HepG2 (cell line): Measurements from ENCODE around the gene SEZ6. TPM values are rescaled to one million over a fixed set of nuclear protein-coding genes. Genes with fewer than 3 reads are reported as not detected.

Source experiments
- FOXA3 ChIP-seq: IDR thresholded peaks from 2 replicates; pipeline ENCODE4 v1.6.1; 2016; ENCODE audit warnings: missing genetic modification reagents, missing compliant biosample characterization
- KDM5A ChIP-seq: fragments of 200-600 bp; sonication (generic); IDR thresholded peaks from 2 replicates; pipeline ENCODE4 v1.7.0; 2018; ENCODE audit warnings: antibody characterized with exemption, mild to moderate bottlenecking, low read length, borderline replicate concordance
- POLR2AphosphoS2 ChIP-seq: IDR thresholded peaks from 2 replicates; pipeline ENCODE4 v1.6.1; 2011; ENCODE audit warnings: low read depth, low read length, improper control_type of control experiment
- ZNF629 ChIP-seq: sonication (generic); formaldehyde crosslinking; conservative IDR thresholded peaks from 2 replicates; pipeline ENCODE4 v1.5.0; 2020; ENCODE audit warnings: missing genetic modification reagents
- polyA plus RNA-seq, 8 experiments: library from polyadenylated mRNA; depleted of rRNA in 3 of 8; stranded (reverse) in 7 of 8; unstranded in 1 of 8; fragments of >200 nt; fragmentation: Illumina TruSeq in 4 of 8; extraction: Trizol in 4 of 8; gene quantifications; 2 replicates each; pipeline versions ENCODE4 v1.2.1 to v1.2.3, GENCODE V29; 2011 to 2016; ENCODE audit warnings: low read depth in 4 of 8, missing spikeins in 1 of 8, mixed read lengths in 1 of 8; ENCODE audit not compliant: insufficient read depth in 1 of 8
- total RNA-seq, 5 experiments: library from RNA; depleted of rRNA; stranded (reverse); fragments of >200 nt; fragmentation: Illumina TruSeq; extraction: Trizol; gene quantifications; 2 replicates each; pipeline ENCODE4 v1.2.3, GENCODE V29; 2016; ENCODE audit warnings: low read depth in 1 of 5
- TF ChIP-seq, protein P1 (sequence below): sonication (generic); formaldehyde crosslinking; IDR thresholded peaks from 2 replicates; pipeline ENCODE4 v1.4.0; 2020; ENCODE audit warnings: low read depth, missing genetic modification reagents
- TF ChIP-seq, protein P2 (sequence below): sonication (generic); formaldehyde crosslinking; IDR thresholded peaks from 2 replicates; pipeline ENCODE4 v1.5.1; 2020; ENCODE audit warnings: mild to moderate bottlenecking, missing genetic modification reagents, moderate library complexity
- TF ChIP-seq, protein P3 (sequence below): sonication (generic); formaldehyde crosslinking; IDR thresholded peaks from 2 replicates; pipeline ENCODE4 v1.4.0; 2020; ENCODE audit warnings: missing genetic modification reagents
- TF ChIP-seq, protein P4 (sequence below): IDR thresholded peaks from 2 replicates; pipeline ENCODE4 v1.4.0; 2020; ENCODE audit warnings: mild to moderate bottlenecking, missing genetic modification reagents
- TF ChIP-seq, protein P5 (sequence below): sonication (generic); formaldehyde crosslinking; IDR thresholded peaks from 2 replicates; pipeline ENCODE4 v1.5.0; 2020; ENCODE audit warnings: mild to moderate bottlenecking, missing genetic modification reagents

SEZ6 gene
- total and polyA plus RNA-seq, 2 of the 13 experiments (the other 11 are each of a cell fraction or from before 2014, with no cell fraction given) = not detected

DNA sequence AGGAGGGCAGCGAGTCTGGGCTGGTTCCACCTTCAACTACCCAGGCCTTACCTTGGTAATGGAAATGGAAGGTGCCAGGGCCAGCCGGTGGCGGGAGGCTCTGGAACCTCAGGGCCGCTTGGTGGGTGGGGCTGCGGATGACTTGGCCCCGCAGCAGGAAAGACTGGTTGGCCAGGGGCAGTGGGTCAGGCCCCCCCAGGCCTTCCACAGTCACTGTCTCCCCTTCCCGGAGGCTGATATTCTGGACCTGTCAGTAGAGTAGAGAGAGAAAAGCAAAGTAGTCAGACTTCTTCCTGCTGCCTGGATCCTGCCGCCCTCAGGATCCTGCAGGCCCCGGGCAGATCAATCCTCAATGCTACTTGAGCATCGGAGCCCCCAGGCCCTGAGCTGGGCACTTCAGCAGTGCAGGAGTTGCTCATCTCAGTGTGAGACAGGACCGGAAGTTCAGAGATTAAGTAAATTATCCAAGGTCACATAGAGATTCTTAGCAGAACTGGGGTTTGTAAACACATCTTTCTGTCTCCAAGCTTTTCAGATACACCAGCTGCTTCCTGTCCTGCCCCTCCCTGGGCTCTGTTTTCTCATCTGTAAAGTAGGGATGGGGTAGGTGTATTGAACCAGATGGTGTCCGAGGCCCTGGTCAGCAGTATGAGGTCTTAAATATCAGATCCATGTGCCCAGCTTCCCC is 36.0 kb downstream of the SEZ6 start (continued):
- TF ChIP-seq, protein P1, sequence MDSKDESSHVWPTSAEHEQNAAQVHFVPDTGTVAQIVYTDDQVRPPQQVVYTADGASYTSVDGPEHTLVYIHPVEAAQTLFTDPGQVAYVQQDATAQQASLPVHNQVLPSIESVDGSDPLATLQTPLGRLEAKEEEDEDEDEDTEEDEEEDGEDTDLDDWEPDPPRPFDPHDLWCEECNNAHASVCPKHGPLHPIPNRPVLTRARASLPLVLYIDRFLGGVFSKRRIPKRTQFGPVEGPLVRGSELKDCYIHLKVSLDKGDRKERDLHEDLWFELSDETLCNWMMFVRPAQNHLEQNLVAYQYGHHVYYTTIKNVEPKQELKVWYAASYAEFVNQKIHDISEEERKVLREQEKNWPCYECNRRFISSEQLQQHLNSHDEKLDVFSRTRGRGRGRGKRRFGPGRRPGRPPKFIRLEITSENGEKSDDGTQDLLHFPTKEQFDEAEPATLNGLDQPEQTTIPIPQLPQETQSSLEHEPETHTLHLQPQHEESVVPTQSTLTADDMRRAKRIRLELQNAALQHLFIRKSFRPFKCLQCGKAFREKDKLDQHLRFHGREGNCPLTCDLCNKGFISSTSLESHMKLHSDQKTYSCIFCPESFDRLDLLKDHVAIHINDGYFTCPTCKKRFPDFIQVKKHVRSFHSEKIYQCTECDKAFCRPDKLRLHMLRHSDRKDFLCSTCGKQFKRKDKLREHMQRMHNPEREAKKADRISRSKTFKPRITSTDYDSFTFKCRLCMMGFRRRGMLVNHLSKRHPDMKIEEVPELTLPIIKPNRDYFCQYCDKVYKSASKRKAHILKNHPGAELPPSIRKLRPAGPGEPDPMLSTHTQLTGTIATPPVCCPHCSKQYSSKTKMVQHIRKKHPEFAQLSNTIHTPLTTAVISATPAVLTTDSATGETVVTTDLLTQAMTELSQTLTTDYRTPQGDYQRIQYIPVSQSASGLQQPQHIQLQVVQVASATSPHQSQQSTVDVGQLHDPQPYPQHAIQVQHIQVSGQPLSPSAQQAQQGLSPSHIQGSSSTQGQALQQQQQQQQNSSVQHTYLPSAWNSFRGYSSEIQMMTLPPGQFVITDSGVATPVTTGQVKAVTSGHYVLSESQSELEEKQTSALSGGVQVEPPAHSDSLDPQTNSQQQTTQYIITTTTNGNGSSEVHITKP (CRISPR knock-in tag) = no peak
- TF ChIP-seq FOXA3 = 0 out of 2 replicates have a peak, but pooled peaks have one; percentile 12
- peak; percentile 76 for TF ChIP-seq ZNF629 (CRISPR knock-in tag)
- TF ChIP-seq POLR2AphosphoS2 = no peak
- no peak for TF ChIP-seq KDM5A
- TF ChIP-seq, protein P2, sequence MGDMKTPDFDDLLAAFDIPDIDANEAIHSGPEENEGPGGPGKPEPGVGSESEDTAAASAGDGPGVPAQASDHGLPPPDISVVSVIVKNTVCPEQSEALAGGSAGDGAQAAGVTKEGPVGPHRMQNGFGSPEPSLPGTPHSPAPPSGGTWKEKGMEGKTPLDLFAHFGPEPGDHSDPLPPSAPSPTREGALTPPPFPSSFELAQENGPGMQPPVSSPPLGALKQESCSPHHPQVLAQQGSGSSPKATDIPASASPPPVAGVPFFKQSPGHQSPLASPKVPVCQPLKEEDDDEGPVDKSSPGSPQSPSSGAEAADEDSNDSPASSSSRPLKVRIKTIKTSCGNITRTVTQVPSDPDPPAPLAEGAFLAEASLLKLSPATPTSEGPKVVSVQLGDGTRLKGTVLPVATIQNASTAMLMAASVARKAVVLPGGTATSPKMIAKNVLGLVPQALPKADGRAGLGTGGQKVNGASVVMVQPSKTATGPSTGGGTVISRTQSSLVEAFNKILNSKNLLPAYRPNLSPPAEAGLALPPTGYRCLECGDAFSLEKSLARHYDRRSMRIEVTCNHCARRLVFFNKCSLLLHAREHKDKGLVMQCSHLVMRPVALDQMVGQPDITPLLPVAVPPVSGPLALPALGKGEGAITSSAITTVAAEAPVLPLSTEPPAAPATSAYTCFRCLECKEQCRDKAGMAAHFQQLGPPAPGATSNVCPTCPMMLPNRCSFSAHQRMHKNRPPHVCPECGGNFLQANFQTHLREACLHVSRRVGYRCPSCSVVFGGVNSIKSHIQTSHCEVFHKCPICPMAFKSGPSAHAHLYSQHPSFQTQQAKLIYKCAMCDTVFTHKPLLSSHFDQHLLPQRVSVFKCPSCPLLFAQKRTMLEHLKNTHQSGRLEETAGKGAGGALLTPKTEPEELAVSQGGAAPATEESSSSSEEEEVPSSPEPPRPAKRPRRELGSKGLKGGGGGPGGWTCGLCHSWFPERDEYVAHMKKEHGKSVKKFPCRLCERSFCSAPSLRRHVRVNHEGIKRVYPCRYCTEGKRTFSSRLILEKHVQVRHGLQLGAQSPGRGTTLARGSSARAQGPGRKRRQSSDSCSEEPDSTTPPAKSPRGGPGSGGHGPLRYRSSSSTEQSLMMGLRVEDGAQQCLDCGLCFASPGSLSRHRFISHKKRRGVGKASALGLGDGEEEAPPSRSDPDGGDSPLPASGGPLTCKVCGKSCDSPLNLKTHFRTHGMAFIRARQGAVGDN = peak; percentile 27; the same call in 1 of the 2 replicates
- TF ChIP-seq, protein P3, sequence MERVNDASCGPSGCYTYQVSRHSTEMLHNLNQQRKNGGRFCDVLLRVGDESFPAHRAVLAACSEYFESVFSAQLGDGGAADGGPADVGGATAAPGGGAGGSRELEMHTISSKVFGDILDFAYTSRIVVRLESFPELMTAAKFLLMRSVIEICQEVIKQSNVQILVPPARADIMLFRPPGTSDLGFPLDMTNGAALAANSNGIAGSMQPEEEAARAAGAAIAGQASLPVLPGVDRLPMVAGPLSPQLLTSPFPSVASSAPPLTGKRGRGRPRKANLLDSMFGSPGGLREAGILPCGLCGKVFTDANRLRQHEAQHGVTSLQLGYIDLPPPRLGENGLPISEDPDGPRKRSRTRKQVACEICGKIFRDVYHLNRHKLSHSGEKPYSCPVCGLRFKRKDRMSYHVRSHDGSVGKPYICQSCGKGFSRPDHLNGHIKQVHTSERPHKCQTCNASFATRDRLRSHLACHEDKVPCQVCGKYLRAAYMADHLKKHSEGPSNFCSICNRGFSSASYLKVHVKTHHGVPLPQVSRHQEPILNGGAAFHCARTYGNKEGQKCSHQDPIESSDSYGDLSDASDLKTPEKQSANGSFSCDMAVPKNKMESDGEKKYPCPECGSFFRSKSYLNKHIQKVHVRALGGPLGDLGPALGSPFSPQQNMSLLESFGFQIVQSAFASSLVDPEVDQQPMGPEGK (CRISPR knock-in tag) = 0 out of 2 replicates have a peak, but pooled peaks have one; percentile 8
- TF ChIP-seq, protein P4, sequence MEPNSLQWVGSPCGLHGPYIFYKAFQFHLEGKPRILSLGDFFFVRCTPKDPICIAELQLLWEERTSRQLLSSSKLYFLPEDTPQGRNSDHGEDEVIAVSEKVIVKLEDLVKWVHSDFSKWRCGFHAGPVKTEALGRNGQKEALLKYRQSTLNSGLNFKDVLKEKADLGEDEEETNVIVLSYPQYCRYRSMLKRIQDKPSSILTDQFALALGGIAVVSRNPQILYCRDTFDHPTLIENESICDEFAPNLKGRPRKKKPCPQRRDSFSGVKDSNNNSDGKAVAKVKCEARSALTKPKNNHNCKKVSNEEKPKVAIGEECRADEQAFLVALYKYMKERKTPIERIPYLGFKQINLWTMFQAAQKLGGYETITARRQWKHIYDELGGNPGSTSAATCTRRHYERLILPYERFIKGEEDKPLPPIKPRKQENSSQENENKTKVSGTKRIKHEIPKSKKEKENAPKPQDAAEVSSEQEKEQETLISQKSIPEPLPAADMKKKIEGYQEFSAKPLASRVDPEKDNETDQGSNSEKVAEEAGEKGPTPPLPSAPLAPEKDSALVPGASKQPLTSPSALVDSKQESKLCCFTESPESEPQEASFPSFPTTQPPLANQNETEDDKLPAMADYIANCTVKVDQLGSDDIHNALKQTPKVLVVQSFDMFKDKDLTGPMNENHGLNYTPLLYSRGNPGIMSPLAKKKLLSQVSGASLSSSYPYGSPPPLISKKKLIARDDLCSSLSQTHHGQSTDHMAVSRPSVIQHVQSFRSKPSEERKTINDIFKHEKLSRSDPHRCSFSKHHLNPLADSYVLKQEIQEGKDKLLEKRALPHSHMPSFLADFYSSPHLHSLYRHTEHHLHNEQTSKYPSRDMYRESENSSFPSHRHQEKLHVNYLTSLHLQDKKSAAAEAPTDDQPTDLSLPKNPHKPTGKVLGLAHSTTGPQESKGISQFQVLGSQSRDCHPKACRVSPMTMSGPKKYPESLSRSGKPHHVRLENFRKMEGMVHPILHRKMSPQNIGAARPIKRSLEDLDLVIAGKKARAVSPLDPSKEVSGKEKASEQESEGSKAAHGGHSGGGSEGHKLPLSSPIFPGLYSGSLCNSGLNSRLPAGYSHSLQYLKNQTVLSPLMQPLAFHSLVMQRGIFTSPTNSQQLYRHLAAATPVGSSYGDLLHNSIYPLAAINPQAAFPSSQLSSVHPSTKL (CRISPR knock-in tag) = peak; percentile 11; the same call in 1 of the 2 replicates
- TF ChIP-seq, protein P5, sequence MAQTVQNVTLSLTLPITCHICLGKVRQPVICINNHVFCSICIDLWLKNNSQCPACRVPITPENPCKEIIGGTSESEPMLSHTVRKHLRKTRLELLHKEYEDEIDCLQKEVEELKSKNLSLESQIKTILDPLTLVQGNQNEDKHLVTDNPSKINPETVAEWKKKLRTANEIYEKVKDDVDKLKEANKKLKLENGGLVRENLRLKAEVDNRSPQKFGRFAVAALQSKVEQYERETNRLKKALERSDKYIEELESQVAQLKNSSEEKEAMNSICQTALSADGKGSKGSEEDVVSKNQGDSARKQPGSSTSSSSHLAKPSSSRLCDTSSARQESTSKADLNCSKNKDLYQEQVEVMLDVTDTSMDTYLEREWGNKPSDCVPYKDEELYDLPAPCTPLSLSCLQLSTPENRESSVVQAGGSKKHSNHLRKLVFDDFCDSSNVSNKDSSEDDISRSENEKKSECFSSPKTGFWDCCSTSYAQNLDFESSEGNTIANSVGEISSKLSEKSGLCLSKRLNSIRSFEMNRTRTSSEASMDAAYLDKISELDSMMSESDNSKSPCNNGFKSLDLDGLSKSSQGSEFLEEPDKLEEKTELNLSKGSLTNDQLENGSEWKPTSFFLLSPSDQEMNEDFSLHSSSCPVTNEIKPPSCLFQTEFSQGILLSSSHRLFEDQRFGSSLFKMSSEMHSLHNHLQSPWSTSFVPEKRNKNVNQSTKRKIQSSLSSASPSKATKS (CRISPR knock-in tag) = no peak
